ENCODE results near the gene SLC2A9. TPM values are rescaled to one million over a fixed set of nuclear protein-coding genes. Genes with fewer than 3 reads are reported as not detected.

Gene SLC2A9
- total and polyA plus RNA-seq, 2 of the 4 experiments (the other 2 are of a cell fraction), result 0.72 to 2.1 TPM

DNA sequence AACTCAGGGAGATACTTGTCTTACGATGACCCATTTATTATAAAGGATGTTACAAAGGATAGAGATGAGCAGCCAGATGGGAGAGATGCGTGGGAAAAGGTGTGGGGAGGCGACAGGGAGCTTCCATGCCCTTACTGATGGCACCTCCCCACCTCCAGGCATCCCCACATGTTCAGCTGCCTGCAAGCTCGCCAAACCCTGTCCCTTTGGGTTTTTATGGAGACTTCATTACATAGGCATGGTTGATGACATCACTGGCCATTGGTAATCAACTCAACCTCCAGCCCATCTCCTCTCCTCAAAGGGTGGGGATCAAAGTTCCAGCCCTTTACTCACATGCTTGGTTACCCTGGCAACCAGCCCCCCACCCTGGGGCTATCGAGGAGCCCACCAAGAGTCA lies 29.4 kb upstream of the SLC2A9 start:
- H3K18ac ChIP-seq (ENCODE audit: low read depth, low read length), result no peak overlapping the region
- no peaks in the 10 kb centered on the region for H3K36me3 ChIP-seq (ENCODE audit: control insufficient read depth, insufficient read depth, low read length)
- H3K4ac ChIP-seq (ENCODE audit: low read depth, low read length), result no peak overlapping the region
- no peak overlapping the region for H3K4me3 ChIP-seq (ENCODE audit: insufficient read depth, low read depth, low read length)
- H3K79me1 ChIP-seq (ENCODE audit: low read depth in 1 of 2, low read length in 2 of 2), result no peaks in the 10 kb centered on the region
- H3K4me1 ChIP-seq (ENCODE audit: control insufficient read depth, insufficient read depth, low read length), result no peaks in the 10 kb centered on the region
- ATAC-seq (ENCODE audit: low read depth), result no peak
- H2AK5ac ChIP-seq (ENCODE audit: low read depth, low read length), result no peak overlapping the region
- in situ Hi-C loops (cut with MboI; ENCODE audit: low sequenced_read_pairs), result no loop called here
- no TSS peak for BruUV-seq (replicated peaks)
- H3K27me3 ChIP-seq (ENCODE audit: control insufficient read depth, insufficient read depth, low read length), result no peaks in the 10 kb centered on the region
- H3K56ac ChIP-seq (ENCODE audit: extremely low read depth, insufficient read depth, low read length), result no peak overlapping the region
- CTCF ChIA-PET, result no interaction called here
- H3K9me1 ChIP-seq (ENCODE audit: insufficient read depth, low read length), result no peaks in the 10 kb centered on the region
- no peak overlapping the region for H2BK5ac ChIP-seq (ENCODE audit: low read depth, low read length, poor library complexity, severe bottlenecking)
- no peak overlapping the region for H2AFZ ChIP-seq (replicated peaks; ENCODE audit: low read length, poor library complexity)
- no peak overlapping the region for H2AK9ac ChIP-seq (replicated peaks; ENCODE audit: low read depth, low read length, poor library complexity)
- H3K23ac ChIP-seq (ENCODE audit: low read depth, low read length), result no peak overlapping the region
- H3K14ac ChIP-seq (replicated peaks; ENCODE audit: low read depth, low read length), result no peak overlapping the region
- no peak overlapping the region for H3K27ac ChIP-seq (ENCODE audit: insufficient read depth, low read length)
- dilution Hi-C loops (cut with HindIII; ENCODE audit: low sequenced_read_pairs, unreplicated experiment), result no loop called here
- H4K5ac ChIP-seq (ENCODE audit: low read depth, low read length), result no peak overlapping the region
- no peak overlapping the region for H2BK15ac ChIP-seq (ENCODE audit: low read depth, low read length)
- no peak overlapping the region for H3K4me2 ChIP-seq (ENCODE audit: low read depth, low read length)
- no CpG with 5 or more reads among the region's 5 CpGs for WGBS, 2 experiments (ENCODE audit: extremely low coverage in 2 of 2, insufficient read length in 1 of 2)
- H4K91ac ChIP-seq (ENCODE audit: insufficient read depth, low read depth, low read length), result no peak overlapping the region
- no peak overlapping the region for H2BK120ac ChIP-seq (ENCODE audit: low read depth, low read length)
- H4K8ac ChIP-seq (ENCODE audit: low read depth in 2 of 2, low read length in 2 of 2), result no peak overlapping the region
- no peak overlapping the region for H2BK20ac ChIP-seq (ENCODE audit: low read depth, low read length)
- no peak overlapping the region for H3K9ac ChIP-seq (ENCODE audit: low read depth, low read length)
- H4K20me1 ChIP-seq (ENCODE audit: insufficient read depth, low read length), result no peaks in the 10 kb centered on the region
- DNase-seq, result no peak
- intact Hi-C loops (cut with micrococcal nuclease), result no loop called here
- H3K9me3 ChIP-seq (ENCODE audit: control insufficient read depth, insufficient read depth, low read length), result no peaks in the 10 kb centered on the region
- POLR2A ChIA-PET (ENCODE audit: unreplicated experiment), result no interaction called here
- no peak for TF ChIP-seq MAZ (IDR thresholded peaks at IDR 0.05; ENCODE audit: borderline replicate concordance, low read depth, low read length)
- TF ChIP-seq RCOR1 (IDR thresholded peaks at IDR 0.05; ENCODE audit: insufficient replicate concordance, low read length), result no peak
- TF ChIP-seq CEBPB (IDR thresholded peaks at IDR 0.05; ENCODE audit: low read depth, low read length), result no peak
- TF ChIP-seq RFX5 (IDR thresholded peaks at IDR 0.05; ENCODE audit: low read depth, low read length), result no peak
- TF ChIP-seq, protein P1, sequence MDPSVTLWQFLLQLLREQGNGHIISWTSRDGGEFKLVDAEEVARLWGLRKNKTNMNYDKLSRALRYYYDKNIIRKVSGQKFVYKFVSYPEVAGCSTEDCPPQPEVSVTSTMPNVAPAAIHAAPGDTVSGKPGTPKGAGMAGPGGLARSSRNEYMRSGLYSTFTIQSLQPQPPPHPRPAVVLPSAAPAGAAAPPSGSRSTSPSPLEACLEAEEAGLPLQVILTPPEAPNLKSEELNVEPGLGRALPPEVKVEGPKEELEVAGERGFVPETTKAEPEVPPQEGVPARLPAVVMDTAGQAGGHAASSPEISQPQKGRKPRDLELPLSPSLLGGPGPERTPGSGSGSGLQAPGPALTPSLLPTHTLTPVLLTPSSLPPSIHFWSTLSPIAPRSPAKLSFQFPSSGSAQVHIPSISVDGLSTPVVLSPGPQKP (IDR thresholded peaks at IDR 0.05; ENCODE audit: borderline replicate concordance, low read depth, low read length), result no peak
- no peak for TF ChIP-seq NFE2L2 (IDR thresholded peaks at IDR 0.05; ENCODE audit: low read depth, low read length)
- TF ChIP-seq BHLHE40 (IDR thresholded peaks at IDR 0.05; ENCODE audit: low read depth, low read length), result no peak
- no peak for TF ChIP-seq MAFK (IDR thresholded peaks at IDR 0.05; ENCODE audit: low read depth, low read length)
- no peak for TF ChIP-seq SMC3 (IDR thresholded peaks at IDR 0.05; ENCODE audit: low read depth, low read length)
- no peak for TF ChIP-seq POLR2A (IDR thresholded peaks at IDR 0.05; ENCODE audit: low read depth, low read length)
- no peak for TF ChIP-seq CHD1 (IDR thresholded peaks at IDR 0.05; ENCODE audit: low read depth, low read length)
